HG02571 (cell line): ENCODE results near the gene NEGR1.

Experiments used
- ATAC-seq: cut with Tn5 transposase; IDR thresholded peaks from one replicate; pipeline ENCODE4 v1.9.1; 2021; ENCODE audit warnings: mild to moderate bottlenecking, moderate library complexity; ENCODE audit not compliant: unreplicated experiment

The NEGR1 gene

GRCh38 chr1:72235062-72235461 lies 47.3 kb downstream of the NEGR1 start:
- no peak for ATAC-seq

GRCh38 chr1:72230746-72231145 lies 51.6 kb downstream of the NEGR1 start:
- no peak for ATAC-seq

GRCh38 chr1:72229893-72230292 lies 52.4 kb downstream of the NEGR1 start:
- ATAC-seq = no peak

GRCh38 chr1:72227667-72228066 lies 54.7 kb downstream of the NEGR1 start:
- no peak for ATAC-seq

- no peak for ATAC-seq
These were observed 57.8 kb downstream of the NEGR1 start for GRCh38 chr1:72224506-72224905.

DNA sequence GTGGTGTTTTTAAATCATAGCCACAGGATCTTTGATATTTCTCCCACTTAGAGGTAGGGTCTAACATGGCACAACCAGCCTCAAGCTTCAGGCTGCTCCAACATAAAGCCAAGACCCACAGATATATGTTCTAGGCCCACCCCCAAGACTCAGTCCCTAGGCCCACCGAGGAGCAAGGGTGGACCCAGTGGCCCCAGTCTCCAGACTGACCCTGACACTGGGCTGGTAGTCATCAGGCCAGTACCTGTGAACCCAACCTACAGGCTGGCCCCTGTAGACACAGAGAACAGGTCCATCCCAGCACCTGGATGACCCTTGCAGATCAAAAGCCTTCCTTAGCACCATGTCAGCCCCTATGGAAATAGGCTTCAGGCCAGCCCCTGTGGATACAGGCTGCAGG lies 60.5 kb downstream of the NEGR1 start:
- no peak for ATAC-seq

GRCh38 chr1:72218141-72218739 lies 64.1 kb downstream of the NEGR1 start:
- ATAC-seq = no peak

GRCh38 chr1:72207059-72207458 lies 75.3 kb downstream of the NEGR1 start:
- no peak for ATAC-seq

GRCh38 chr1:72202761-72203160 lies 79.6 kb downstream of the NEGR1 start:
- no peak for ATAC-seq

DNA sequence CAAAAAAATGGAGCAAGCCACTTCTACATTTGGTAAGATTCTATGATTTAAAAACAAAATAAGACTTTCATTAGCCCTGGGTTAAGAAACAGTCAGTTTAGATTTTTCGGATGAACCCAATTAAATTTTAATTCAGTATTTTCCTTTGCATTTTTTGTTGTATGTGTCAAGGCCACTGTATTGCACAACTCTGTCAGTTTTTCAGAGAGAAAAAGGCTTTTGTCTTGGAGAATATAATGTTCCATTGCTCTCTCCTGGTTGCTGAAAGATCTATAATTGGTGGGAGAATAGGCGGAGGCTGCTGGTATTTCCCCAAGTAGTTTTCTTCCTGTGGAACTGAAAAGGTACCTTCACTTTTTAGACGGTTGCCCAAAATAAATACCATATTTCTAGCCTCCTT lies 84.6 kb downstream of the NEGR1 start:
- no peak for ATAC-seq

DNA sequence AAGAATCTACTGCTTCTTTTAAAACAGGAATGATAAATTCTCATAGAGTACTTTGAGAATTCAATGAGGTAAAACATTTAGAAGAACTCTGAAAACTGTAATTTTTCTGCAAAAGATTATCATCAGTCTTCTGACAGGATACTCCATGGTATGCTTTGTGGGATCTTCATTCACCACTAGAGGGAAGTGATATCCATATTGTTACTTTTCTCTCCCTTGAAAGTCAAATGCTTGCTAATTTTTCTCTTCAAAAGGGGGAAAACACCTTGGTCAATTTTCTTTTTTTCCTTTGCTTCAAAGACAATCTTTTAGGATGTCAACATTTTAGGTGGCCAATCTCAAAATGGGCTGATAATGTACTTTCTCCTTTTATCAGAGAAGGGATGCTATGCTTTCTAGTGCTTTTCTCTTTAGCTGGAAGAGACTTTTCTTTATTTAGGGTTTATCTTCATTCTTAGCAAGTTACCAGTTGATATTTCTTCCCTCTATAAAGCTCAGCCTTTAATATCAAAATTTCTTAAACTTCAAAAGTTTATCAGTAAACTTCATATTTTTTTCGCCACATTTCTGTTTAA lies 95.5 kb downstream of the NEGR1 start:
- ATAC-seq = no peak

DNA sequence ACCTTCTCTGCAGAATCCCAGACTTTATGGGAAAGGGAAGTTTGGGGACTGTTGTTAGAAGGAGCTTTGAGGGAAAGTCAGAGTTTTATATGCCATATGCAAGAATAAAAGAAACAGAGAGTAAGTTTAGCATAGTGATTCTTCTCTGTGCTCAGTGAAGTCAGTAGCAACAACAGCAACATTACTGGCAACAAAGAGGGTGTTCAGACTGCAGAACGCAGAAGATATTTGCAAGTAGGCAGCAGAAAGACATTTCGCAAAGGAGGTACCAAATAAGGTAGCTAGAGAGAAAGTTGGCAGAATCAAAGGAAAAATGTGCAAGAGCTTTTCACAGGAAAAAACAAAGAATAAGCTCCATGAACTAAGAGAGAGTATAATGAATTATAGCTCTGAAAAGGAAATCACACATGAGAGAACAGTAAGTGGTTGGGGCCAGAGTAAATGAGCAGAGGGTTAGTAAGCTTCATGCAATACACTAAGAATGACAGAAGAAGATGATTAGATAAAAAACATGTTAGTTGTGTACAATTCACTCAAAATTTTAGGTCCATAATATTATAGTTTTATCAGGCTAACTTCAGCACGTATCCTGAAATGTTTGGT lies 98.1 kb downstream of the NEGR1 start:
- ATAC-seq = no peak

- no peak for ATAC-seq
These were observed 99.5 kb downstream of the NEGR1 start for GRCh38 chr1:72182859-72183258.

GRCh38 chr1:72178266-72178665 lies 104.1 kb downstream of the NEGR1 start:
- no peak for ATAC-seq

GRCh38 chr1:72177711-72178110 lies 104.6 kb downstream of the NEGR1 start:
- no peak for ATAC-seq

- no peak for ATAC-seq
These were observed 112.1 kb downstream of the NEGR1 start for GRCh38 chr1:72170246-72170645.

DNA sequence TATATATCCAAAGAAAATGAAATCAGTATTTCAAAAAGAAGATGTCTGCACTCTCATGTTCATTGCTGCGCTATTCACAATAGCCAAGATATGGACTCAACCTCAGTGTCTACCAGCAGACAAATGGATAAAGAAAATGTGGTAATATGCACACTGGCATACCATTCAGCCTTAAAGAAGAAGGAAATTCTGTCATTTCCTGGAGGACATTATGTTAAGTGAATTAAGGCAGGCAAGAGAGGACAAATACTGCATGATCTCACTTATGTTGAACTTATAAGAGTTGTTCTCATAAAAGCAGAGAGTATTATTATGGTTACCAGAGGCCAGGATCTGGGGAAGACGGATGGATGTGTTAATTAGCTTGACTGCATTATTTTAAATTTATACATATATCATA lies 115.9 kb downstream of the NEGR1 start:
- ATAC-seq = no peak

GRCh38 chr1:72150508-72150907 lies 131.8 kb downstream of the NEGR1 start:
- ATAC-seq = no peak

DNA sequence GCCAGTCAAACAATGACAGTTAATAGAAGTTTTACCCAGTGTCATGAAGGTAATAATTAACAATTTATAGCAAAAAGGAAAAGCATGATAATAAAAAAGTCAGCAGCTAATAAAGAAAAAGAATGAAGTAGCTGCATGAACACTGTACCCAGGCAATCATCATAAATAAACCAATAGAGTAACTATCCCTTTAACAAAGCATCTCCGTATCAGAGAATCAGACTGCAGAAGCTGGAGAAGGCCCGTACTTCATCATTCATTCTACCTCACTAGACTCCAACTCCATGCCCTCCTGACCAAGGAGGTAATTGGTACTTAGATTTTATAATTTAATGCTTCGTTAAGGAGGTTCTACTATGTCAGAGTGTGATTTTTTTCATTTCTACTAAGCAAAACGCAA lies 140.5 kb downstream of the NEGR1 start:
- ATAC-seq = no peak

- no peak for ATAC-seq
These were observed 142.1 kb downstream of the NEGR1 start for GRCh38 chr1:72140222-72140621.

GRCh38 chr1:72137656-72138055 lies 144.7 kb downstream of the NEGR1 start:
- ATAC-seq = no peak

- no peak for ATAC-seq
These were observed 152.5 kb downstream of the NEGR1 start for GRCh38 chr1:72129869-72130268.
